ENCODE results near the gene CD83.

Gene CD83

GRCh38 chr6:14105547-14105946 is 12.0 kb upstream of the CD83 start:
- no peak overlapping the region for H3K4me3 ChIP-seq (ENCODE audit: low read length)
- no peak for TF ChIP-seq CTCF (conservative IDR thresholded peaks at IDR 0.05; ENCODE audit: low read length)
- DNase-seq (ENCODE audit: low read depth): no peak

DNA sequence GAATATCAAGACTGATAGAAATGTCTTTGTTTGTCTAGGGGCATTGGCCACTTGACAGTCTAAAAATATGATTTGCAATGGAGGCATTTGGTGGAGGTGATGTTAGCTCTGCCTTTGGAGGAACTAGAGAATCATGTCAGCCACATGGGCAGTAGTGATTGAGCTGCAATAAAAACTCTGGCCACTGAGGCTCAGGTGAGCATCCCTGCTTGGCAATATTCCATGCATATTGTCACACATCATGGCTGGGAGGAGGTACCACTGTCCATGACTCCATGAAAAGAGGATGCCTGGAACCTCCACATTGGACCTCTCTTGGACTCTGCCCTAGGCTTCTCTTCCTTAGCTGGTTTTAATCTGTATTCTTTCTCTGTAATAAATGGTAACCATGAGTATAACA is 10.6 kb upstream of the CD83 start:
- no peak for DNase-seq (ENCODE audit: low read depth)
- TF ChIP-seq CTCF (conservative IDR thresholded peaks at IDR 0.05; ENCODE audit: low read length): no peak

DNA sequence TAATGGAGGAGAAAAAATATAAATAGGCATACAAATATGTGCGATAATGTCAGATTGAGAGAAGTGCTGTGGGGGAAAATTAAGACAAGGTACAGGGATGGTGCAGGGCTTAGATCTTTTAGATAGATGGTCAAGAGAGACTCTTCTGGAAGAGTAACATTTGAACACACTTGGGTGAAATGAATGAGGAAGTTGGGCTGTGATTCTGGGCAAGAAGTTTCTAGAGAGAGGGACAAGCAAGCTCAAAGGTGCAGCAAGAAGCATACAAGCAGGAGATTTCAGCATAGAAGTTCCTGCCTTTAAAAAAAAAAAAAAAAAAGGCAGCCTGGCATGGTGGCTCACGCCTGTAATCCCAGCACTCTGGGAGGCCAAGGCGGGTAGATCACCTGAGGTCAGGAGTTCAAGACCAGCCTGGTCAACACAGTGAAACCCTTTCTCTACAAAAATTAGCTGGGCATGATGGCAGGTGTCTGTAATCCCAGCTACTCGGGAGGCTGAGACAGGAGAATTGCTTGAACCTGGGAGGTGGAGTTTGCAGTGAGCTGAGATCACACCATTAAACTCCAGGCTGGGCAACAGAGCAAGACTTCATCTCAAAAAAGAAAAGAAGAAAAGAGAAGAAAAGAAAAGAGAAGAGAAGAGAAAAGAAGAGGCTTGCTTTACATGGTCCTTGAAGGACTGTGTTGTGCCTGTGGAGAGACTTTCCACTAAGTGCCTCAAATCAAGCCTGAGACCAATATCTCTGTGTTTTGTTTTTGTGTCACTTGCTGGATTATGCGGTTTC is 9.7 kb upstream of the CD83 start:
- no peak for TF ChIP-seq CTCF (conservative IDR thresholded peaks at IDR 0.05; ENCODE audit: low read length)
- H3K4me3 ChIP-seq (ENCODE audit: low read length): no peak overlapping the region
- no peak for DNase-seq (ENCODE audit: low read depth)

More for the DNA sequence above, 10.6 kb upstream of the CD83 start:
- no peak overlapping the region for H3K4me3 ChIP-seq (ENCODE audit: low read length)

DNA sequence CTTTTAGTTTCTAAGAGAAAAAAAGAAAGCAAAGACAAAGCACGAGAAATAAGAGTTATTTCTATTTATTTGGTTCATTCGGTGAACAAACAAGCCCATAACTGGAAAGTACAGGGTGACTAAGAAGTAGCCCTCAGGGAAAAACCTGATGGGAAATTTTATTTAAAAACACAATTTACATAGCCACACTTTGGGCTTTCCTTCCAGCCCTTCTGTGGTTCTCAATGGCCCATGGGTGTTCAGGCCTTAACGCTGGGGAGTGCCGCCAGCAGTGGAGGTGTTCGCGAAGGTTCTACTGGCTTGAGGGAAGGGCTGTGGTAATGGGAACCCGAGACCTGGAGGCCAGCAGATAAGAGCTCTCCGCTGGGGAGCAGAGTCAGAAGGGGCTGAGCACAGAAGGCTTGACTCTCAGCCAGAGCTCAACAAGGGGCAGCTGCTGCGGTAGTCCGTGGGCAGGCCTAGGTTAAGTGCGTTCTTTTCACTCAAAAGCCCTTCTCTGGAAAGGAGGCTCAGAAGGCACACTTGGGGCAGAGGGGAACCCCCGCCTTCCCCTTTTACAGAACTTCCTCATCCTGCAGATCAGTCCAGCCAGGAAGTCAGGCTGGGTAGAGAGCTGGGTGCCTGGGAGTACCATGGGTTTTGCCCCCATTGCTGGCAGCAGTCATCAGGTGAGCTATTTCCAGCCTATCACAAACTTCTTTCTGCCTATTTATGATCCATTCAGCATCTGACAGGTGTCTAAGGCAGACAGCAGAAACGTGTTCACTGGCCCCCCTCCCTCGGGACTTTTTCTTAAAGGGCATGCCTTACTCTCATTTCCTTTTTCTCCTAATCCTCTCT is 8.8 kb upstream of the CD83 start:
- TF ChIP-seq CTCF (conservative IDR thresholded peaks at IDR 0.05; ENCODE audit: low read length): no peak
- H3K4me3 ChIP-seq (ENCODE audit: low read length): no peak overlapping the region
- DNase-seq (ENCODE audit: low read depth): no peak

- no peak for TF ChIP-seq CTCF (conservative IDR thresholded peaks at IDR 0.05; ENCODE audit: low read length)
- no peak overlapping the region for H3K4me3 ChIP-seq (ENCODE audit: low read length)
- DNase-seq (ENCODE audit: low read depth): no peak
These were observed 8.2 kb upstream of the CD83 start for GRCh38 chr6:14109411-14109826.

DNA sequence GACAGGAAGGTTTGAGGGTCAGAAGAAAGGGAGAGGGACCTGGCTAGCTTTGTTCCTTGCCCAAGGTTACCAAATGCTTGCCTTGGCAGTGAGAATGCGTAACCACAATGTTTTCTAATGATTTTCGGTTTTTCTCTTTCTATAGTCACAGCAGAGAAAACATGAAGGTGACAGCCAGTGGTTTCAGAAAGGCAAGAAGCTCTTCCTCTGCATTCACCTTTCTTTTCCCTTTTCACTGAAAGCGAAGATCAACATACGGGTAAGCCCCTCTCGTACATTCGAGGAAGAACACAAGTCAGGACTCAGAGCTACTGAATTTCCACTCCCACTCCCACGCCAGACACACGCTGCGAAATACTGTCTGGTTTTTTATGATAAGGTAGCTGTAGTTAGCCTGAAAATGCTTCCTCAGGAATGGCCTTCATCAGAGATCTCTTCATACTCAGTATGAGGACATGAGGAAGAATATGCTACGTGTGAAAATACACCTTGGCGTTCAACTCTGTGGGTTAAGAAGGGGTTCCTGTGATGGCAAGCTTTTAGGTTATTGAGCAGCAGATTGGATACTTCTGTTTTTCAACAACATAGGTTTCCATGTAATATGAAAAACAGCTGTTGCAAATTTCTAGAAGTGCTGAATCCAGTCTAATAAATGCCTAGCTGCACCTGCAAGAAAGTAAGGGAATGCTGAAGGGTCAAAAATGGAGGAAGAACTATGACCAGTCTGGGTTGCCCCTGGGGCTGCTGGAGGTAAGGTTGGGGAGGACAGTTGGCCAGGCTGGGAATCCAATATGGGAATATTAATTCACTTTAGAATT is 7.4 kb upstream of the CD83 start:
- no peak overlapping the region for H3K4me3 ChIP-seq (ENCODE audit: low read length)
- TF ChIP-seq CTCF (conservative IDR thresholded peaks at IDR 0.05; ENCODE audit: low read length): no peak
- DNase-seq (ENCODE audit: low read depth): no peak
